Gastroesophageal sphincter (tissue), 4 donors: ENCODE measurements around the gene P3R3URF. TPM values are rescaled to one million over a fixed set of nuclear protein-coding genes. Genes with fewer than 3 reads are reported as not detected.

Experiments
- ATAC-seq: fragments of 150-250 bp; one replicate; pipeline ENCODE4 v1.9.1; 2016; ENCODE audit warnings: mild to moderate bottlenecking, moderate library complexity
- H3K27ac ChIP-seq, 4 donors: fragments of 200-600 bp; sonication (generic) in 3 of 4; 1 replicate in 3 of 4; 2 replicates in 1 of 4; pipeline ENCODE4 v1.5.1; 2016 to 2019
- H3K27me3 ChIP-seq: fragments of 200-600 bp; sonication (generic); one replicate; pipeline ENCODE4 v1.5.1; 2019
- H3K36me3 ChIP-seq, 2 donors: fragments of 200-600 bp; sonication (generic); one replicate each; pipeline ENCODE4 v1.5.1; 2019; ENCODE audit warnings: control low read depth in 1 of 2
- H3K4me1 ChIP-seq, 3 donors: fragments of 200-600 bp; sonication (generic); 1 replicate in 2 of 3; 2 replicates in 1 of 3; pipeline ENCODE4 v1.5.1; 2016 to 2019; ENCODE audit warnings: control low read depth in 2 of 3
- H3K4me3 ChIP-seq, 2 donors: fragments of 200-600 bp; sonication (generic); one replicate each; pipeline ENCODE4 v1.5.1; 2019; ENCODE audit warnings: mild to moderate bottlenecking in 1 of 2, moderate library complexity in 1 of 2
- H3K9me3 ChIP-seq, 3 donors: fragments of 200-600 bp; sonication (generic); one replicate each; pipeline ENCODE4 v1.5.1; 2017 to 2019; ENCODE audit warnings: control low read depth in 2 of 3
- CTCF ChIP-seq, 4 experiments: fragments of 200-600 bp in 2 of 4; fragments of 450-650 bp in 2 of 4; sonication (generic) in 1 of 4; IDR thresholded peaks; one replicate each; pipeline ENCODE4 v1.5.1; 2017 to 2019; ENCODE audit warnings: antibody characterized with exemption in 4 of 4, mild to moderate bottlenecking in 2 of 4, moderate library complexity in 2 of 4
- EP300 ChIP-seq: sonication (generic); formaldehyde crosslinking; IDR thresholded peaks from one replicate; pipeline ENCODE4 v1.6.1; 2017; ENCODE audit warnings: antibody characterized with exemption, mild to moderate bottlenecking
- POLR2A ChIP-seq, 2 donors: fragments of 450-650 bp; IDR thresholded peaks; one replicate each; pipeline ENCODE4 v1.6.1; 2017; ENCODE audit warnings: antibody characterized with exemption in 2 of 2, mild to moderate bottlenecking in 2 of 2, moderate library complexity in 1 of 2
- POLR2AphosphoS5 ChIP-seq: sonication (generic); formaldehyde crosslinking; IDR thresholded peaks from one replicate; pipeline ENCODE4 v1.6.1; 2017; ENCODE audit warnings: antibody characterized with exemption
- WGBS, 2 donors: methylation state at CpG; one replicate each; pipeline ENCODE4 v1.1.5; 2018; ENCODE audit warnings: low coverage in 1 of 2; 5-methylcytosine and 5-hydroxymethylcytosine counted together
- total RNA-seq, 4 donors: library from RNA; depleted of rRNA; stranded (reverse); fragments of >200 nt; gene quantifications; one replicate each; pipeline ENCODE4 v1.1.0, GENCODE V29; 2016

P3R3URF gene
- total RNA-seq, 4 donors from 2014 or later, result not detected

GRCh38 chr1:46210561-46210960 lies 34.3 kb upstream of the P3R3URF start:
- Histone ChIP-seq H3K27me3 (no peaks in the 10 kb centered on the region), H3K4me3 (no peak overlapping the region), H3K36me3 (peaks cover 0 to 22% of the 10 kb centered on the region in 2 donors), H3K27ac (no peak overlapping the region), H3K4me1 (peaks cover 0 to 13% (median 3%) of the 10 kb centered on the region in 3 donors), H3K9me3 (no peaks in the 10 kb centered on the region)
- ATAC-seq, result no peak
- TF ChIP-seq CTCF (IDR thresholded peaks at IDR 0.05), result no peak
- TF ChIP-seq POLR2A (IDR thresholded peaks at IDR 0.05), result no peak
- TF ChIP-seq EP300, result no peak
- no peak for TF ChIP-seq POLR2AphosphoS5
- WGBS, 2 donors, result 79 to 96% methylated on average over 3 of the region's 3 CpGs

- H3K27me3 ChIP-seq, result no peaks in the 10 kb centered on the region
- H3K9me3 ChIP-seq, result no peaks in the 10 kb centered on the region
- H3K27ac ChIP-seq, result peak overlapping the region in 3 of 4 donors; percentile 83 to 91 (median 89)
- no peak overlapping the region for H3K4me3 ChIP-seq
- H3K36me3 ChIP-seq, result peaks cover 0 to 22% of the 10 kb centered on the region in 2 donors
- TF ChIP-seq EP300, result no peak
- TF ChIP-seq POLR2A (IDR thresholded peaks at IDR 0.05), result no peak
- no peak for TF ChIP-seq CTCF (IDR thresholded peaks at IDR 0.05)
- no peak for TF ChIP-seq POLR2AphosphoS5
- ATAC-seq, result no peak
- 63 to 79% methylated on average over 2 of the region's 2 CpGs for WGBS, 2 donors
- H3K4me1 ChIP-seq, result peaks cover 0 to 45% (median 13%) of the 10 kb centered on the region in 3 donors
These were observed 30.1 kb upstream of the P3R3URF start for GRCh38 chr1:46206399-46206798.

GRCh38 chr1:46205791-46206190 lies 29.5 kb upstream of the P3R3URF start:
- no peaks in the 10 kb centered on the region for H3K27me3 ChIP-seq
- 19 to 41% methylated on average over 2 to 3 of the region's 3 CpGs for WGBS, 2 donors
- H3K27ac ChIP-seq, result peak overlapping the region in 3 of 4 donors; percentile 83 to 91 (median 89)
- H3K4me3 ChIP-seq, result no peak overlapping the region
- H3K36me3 ChIP-seq, result peaks cover 0 to 22% of the 10 kb centered on the region in 2 donors
- no peak for ATAC-seq
- H3K9me3 ChIP-seq, result no peaks in the 10 kb centered on the region
- peaks cover 0 to 45% (median 13%) of the 10 kb centered on the region in 3 donors for H3K4me1 ChIP-seq
- TF ChIP-seq POLR2A (IDR thresholded peaks at IDR 0.05) (no peak), EP300 (no peak), CTCF (IDR thresholded peaks at IDR 0.05) (no peak), POLR2AphosphoS5 (no peak)

- 53 to 71% methylated on average over 2 to 3 of the region's 3 CpGs for WGBS, 2 donors
- Histone ChIP-seq H3K27me3 (no peaks in the 10 kb centered on the region), H3K4me1 (peaks cover 0 to 45% (median 13%) of the 10 kb centered on the region in 3 donors), H3K27ac (peak overlapping the region in 3 of 4 donors; percentile 83 to 91 (median 89)), H3K4me3 (peak overlapping the region in 1 of 2 donors; percentile 90), H3K9me3 (no peaks in the 10 kb centered on the region), H3K36me3 (peaks cover 0 to 16% of the 10 kb centered on the region in 2 donors)
- no peak for TF ChIP-seq EP300
- ATAC-seq, result no peak
These were observed 28.9 kb upstream of the P3R3URF start for GRCh38 chr1:46205141-46205540.

- Histone ChIP-seq H3K27ac (peak overlapping the region; percentile 55 to 91 (median 86)), H3K4me3 (peak overlapping the region; percentile 55 to 90)
- ATAC-seq, result peak; percentile 32
These were observed 28.1 kb upstream of the P3R3URF start for GRCh38 chr1:46204406-46204742.

More at GRCh38 chr1:46204406-46204742, 28.1 kb upstream of the P3R3URF start:
- Histone ChIP-seq H3K4me1 (peaks cover 0 to 47% (median 13%) of the 10 kb centered on the region in 3 donors), H3K9me3 (no peaks in the 10 kb centered on the region), H3K27me3 (no peaks in the 10 kb centered on the region), H3K36me3 (peaks cover 0 to 16% of the 10 kb centered on the region in 2 donors)
- TF ChIP-seq POLR2AphosphoS5 (no peak), POLR2A (IDR thresholded peaks at IDR 0.05) (no peak), EP300 (no peak), CTCF (IDR thresholded peaks at IDR 0.05) (no peak)
- 0% methylated on average over 1 of the region's 5 CpGs; no CpG with 5 or more reads in 1 of the 2 donors for WGBS, 2 donors
